Fibroblast of villous mesenchyme (primary cell): Measurements from ENCODE around the gene RHOT1. TPM values are rescaled to one million over a fixed set of nuclear protein-coding genes. Genes with fewer than 3 reads are reported as not detected.

ENCODE experiments used
- DNase-seq: peaks from one replicate; pipeline ENCODE4 v3.0.0-alpha.2; 2010; ENCODE audit warnings: low read depth
- H3K4me3 ChIP-seq: 2 replicates; pipeline ENCODE4 v1.5.1; 2011; ENCODE audit warnings: low read depth, mild to moderate bottlenecking, low read length
- CTCF ChIP-seq: IDR thresholded peaks from 2 replicates; pipeline ENCODE4 v1.5.1; 2012; ENCODE audit warnings: low read depth, mild to moderate bottlenecking, low read length; ENCODE audit not compliant: insufficient read depth
- total RNA-seq: library from RNA; depleted of rRNA; stranded (reverse); fragments of >200 nt; gene quantifications from 2 replicates; pipeline ENCODE4 v1.2.3, GENCODE V29; 2012

Gene RHOT1
- total RNA-seq, 1 donor = 48.8 TPM

GRCh38 chr17:32264140-32264799 lies 122.0 kb downstream of the RHOT1 start:
- peak; percentile 23 for TF ChIP-seq CTCF
- H3K4me3 ChIP-seq = no peak overlapping the region
- no peak for DNase-seq

- H3K4me3 ChIP-seq = no peak overlapping the region
- TF ChIP-seq CTCF = no peak
- DNase-seq = no peak
Measured at GRCh38 chr17:32264823-32265191, 122.5 kb downstream of the RHOT1 start.

GRCh38 chr17:32265192-32265923 lies 123.1 kb downstream of the RHOT1 start, which contains the start of gene RHBDL3:
Gene RHBDL3, plus strand, starts transcription at chr17:32265832. Its CDS starts 358 bp downstream, at chr17:32266190.
- no peak for TF ChIP-seq CTCF
- peak within 1 kb of the TSS; percentile 49 for H3K4me3 ChIP-seq
- DNase-seq = no peak

GRCh38 chr17:32266051-32266388 lies 123.7 kb downstream of the RHOT1 start:
- no peak for DNase-seq
- TF ChIP-seq CTCF = no peak
- H3K4me3 ChIP-seq = peak overlapping the region; percentile 49

- no peak for TF ChIP-seq CTCF
- no peak for DNase-seq
Measured at GRCh38 chr17:32266389-32267301, 124.3 kb downstream of the RHOT1 start.

GRCh38 chr17:32267690-32268205 lies 125.4 kb downstream of the RHOT1 start:
- no peak for DNase-seq
- no peak overlapping the region for H3K4me3 ChIP-seq
- no peak for TF ChIP-seq CTCF

More at GRCh38 chr17:32266389-32267301, 124.3 kb downstream of the RHOT1 start:
- H3K4me3 ChIP-seq = peak overlapping the region; percentile 49
